Measurements from ENCODE around the gene HIVEP3.
A peak's percentile ranks its signal among the peaks of the same experiment; 100 is the strongest.

Gene HIVEP3

DNA sequence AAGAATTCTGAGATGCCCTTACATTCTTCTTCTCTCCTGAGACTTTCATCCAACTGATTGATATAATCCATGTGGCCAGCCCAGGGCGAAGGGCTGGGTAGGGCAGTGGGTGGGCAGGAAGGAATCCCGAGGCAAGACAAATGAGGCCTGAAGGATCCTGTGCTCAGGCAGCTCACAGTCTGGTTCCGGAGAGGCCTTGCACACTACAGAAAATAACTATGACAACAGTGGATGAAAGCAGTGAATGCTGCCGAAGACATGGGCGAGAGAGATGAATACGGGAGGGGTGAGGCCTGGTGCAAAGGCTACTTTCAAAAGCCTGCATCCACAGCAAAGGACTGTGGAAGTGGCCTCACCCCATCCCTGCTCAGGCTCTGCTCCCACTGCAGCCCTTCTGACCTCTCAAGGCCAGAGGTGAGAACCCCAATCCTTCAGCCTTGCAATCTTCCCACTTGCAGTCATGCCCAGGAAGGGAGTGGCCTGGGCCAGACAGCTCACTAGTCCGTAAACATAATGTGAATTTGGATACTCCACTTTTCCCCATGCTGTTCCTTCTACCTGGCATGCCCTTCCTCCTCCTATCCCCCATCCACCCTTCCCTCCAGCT is 250.6 kb downstream of the HIVEP3 start:
- DNase-seq (ENCODE audit: low read depth in 2 of 2) = no peak

GRCh38 chr1:41666981-41667631 is 251.6 kb downstream of the HIVEP3 start:
- peak in 1 of 2 donors; percentile 71 for DNase-seq (ENCODE audit: low read depth in 2 of 2)

DNA sequence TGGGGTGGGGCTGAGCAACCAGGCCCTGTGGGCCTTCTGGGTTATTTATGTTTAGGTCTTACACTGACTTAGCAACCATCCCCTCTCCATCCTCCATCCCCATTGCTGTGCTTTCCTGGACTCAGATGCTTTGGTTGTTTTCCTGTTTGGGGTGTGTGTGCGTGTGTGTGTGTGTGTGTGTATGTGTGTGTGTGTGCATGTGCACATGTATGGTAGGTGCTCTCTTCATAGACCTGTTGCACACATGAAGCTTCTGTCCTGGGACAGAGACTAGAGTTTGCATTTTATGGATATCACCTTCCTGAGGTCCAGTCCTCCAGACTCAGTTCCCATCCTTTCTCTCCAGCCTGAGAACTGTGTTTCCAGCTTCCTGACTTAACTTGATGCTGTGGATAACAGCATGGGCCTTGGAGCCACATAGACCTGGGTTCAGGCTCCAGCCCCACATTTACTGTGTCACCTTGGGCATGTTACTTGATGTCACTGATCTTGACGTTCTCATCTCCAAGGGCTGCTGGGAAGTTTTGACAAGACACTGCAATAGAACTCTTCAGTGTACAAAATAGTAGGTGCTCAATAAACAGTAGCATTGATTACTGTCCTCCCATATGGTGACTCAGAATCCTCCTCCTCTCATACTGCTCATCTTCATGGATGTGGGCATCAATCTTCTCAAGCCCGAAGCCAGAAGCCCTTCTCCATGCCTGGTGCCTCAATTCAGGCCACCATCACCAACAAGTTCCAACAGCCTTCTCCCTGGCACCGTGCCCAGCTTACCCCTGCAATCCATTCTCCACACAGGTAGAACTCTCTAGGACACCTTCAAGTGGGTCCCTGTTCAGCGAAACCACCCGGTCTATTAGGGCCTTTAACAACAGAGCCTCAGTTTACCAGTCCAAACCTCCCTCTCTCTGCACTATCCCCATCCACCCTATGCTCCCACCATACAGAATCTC is 252.5 kb downstream of the HIVEP3 start:
- DNase-seq (ENCODE audit: low read depth in 2 of 2) = no peak

DNA sequence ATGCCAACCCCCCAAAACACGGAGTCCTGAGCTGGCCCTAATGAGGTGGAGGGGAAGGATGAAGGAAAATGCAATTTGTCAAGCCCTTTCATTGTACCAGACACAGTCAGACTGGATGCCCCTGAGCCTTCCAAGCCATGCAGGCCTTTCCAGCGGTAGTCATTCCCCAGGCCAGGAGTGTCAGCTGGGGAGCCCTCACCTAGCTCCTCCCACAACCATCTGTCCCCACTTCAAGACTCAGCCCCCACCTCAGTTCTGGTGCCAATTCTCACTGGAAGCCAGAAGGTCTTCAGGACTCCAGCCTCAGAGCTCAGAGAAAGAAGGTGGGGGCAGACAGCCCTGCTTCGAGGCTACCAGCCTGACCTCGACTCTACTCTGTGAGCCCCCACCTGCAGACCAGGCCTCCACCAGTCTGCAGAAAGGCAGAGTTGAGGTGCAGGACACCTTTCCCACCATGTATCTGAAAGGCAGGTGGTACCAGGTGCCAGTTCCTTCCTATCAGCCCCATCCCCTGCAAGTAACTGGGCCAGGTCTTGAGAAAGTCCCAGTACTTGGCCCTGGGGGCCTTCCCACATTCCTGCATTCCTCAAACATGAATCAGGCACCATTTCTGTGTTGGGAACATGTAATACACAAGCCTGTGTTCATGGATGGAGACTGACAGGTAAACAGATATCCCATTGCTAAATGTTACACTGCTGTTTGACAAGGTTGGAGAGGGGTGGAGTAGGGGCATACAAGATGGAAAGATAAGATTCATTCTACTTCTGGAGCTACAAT is 253.7 kb downstream of the HIVEP3 start:
- DNase-seq (ENCODE audit: low read depth in 2 of 2) = no peak

DNA sequence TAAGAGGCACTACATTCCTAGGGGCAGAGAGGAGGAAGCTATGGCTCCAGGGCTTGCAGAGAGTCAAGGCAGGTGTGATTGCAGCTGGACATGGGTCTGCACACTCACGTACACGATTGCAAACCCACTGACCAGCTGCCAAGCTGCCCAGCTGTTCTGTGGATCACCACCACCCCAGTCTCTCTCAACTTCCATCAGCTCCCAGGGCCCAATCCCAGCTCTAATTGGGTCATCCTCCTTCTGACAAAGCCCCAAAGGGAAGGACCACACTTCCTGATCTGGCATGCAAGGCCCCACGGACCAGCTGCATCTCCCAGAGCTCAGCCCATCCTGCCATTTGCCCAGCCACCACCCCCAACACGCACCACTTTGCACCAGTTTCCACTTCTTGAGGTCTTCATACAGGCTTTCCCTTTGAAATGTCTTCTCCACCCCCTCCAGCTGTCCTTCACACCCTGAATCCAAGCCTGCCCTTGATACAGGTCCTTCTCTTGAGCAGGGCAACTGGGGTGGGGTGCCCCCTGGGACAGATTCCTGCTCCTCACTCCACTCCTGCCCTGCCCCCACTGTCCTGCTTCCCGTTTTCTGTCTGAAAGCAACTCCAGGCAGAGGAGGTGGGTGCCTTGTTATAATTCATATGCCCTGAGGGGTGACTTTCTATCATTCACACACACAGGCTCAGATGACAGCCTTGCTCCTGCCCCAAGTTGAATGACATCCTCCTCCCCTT is 254.9 kb downstream of the HIVEP3 start:
- no peak for DNase-seq (ENCODE audit: low read depth in 2 of 2)

DNA sequence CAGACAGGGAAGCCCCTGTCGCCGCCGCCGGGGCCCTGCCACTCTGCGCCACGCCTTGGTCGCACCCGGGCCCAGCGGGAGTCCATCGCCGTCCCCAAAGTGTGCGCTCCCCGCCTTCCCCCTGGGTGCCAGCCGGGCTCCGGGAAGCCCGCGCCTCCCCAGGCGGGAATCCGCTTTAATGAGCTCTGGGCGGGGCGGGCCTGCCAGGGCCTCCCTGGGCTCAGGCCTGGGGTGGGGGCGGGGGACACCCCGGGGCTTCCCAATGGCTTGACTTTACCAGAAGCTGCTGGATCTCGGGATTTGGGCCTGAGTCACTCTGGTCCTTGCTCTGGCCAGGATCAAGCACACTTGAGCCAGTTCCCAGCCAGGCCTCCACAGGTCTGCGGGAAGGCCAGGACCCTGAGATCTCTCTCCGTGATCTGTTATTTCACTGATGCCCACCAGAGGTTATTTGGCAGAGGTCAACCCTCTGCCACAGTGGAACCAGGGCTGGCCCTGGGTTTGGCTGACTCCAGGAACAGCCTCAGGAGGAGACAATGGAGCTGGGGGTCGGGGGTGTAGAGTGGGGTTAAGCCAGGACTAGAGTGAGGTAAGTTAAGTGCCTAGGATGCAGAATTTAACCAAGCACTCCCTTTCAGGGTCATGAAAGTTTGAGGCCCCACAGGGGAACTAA is 255.8 kb downstream of the HIVEP3 start:
- DNase-seq (ENCODE audit: low read depth in 2 of 2) = no peak

GRCh38 chr1:41662061-41662764 is 256.5 kb downstream of the HIVEP3 start:
- peak; percentile 62 to 67 for DNase-seq (ENCODE audit: low read depth in 2 of 2)

GRCh38 chr1:41661428-41662060 is 257.2 kb downstream of the HIVEP3 start:
- DNase-seq (ENCODE audit: low read depth in 2 of 2) = no peak

- DNase-seq (ENCODE audit: low read depth in 2 of 2) = no peak
Observed at GRCh38 chr1:41660570-41661427, 257.9 kb downstream of the HIVEP3 start.

DNA sequence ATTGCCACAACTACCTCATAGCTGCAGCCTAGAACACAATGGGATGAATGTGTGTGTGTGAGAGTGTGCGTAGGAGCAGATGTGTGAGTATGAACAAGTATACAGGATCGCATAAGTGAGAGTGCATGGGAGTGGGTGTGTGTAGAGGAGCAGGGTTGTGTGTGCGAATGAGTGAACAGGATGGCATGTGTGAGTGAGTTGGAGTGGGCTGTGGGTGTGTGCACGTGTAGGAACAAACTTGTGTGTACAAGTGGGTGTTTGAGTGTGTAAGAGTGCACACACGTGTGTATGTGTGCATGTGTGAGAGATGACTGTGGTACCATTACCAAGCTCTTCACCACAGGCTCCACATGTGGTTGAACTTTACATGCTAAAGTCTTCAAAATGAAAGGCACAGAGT is 258.8 kb downstream of the HIVEP3 start:
- DNase-seq (ENCODE audit: low read depth in 2 of 2) = no peak

GRCh38 chr1:41659159-41659495 is 259.6 kb downstream of the HIVEP3 start:
- no peak for DNase-seq (ENCODE audit: low read depth in 2 of 2)

- no peak for DNase-seq (ENCODE audit: low read depth in 2 of 2)
Observed at GRCh38 chr1:41658431-41659158, 260.1 kb downstream of the HIVEP3 start.

- no peak for DNase-seq (ENCODE audit: low read depth in 2 of 2)
Observed at GRCh38 chr1:41657679-41658295, 260.9 kb downstream of the HIVEP3 start.

- DNase-seq (ENCODE audit: low read depth in 2 of 2) = no peak
Observed at GRCh38 chr1:41656825-41657500, 261.8 kb downstream of the HIVEP3 start.

GRCh38 chr1:41656068-41656467 is 262.7 kb downstream of the HIVEP3 start:
- DNase-seq (ENCODE audit: low read depth in 2 of 2) = no peak

DNA sequence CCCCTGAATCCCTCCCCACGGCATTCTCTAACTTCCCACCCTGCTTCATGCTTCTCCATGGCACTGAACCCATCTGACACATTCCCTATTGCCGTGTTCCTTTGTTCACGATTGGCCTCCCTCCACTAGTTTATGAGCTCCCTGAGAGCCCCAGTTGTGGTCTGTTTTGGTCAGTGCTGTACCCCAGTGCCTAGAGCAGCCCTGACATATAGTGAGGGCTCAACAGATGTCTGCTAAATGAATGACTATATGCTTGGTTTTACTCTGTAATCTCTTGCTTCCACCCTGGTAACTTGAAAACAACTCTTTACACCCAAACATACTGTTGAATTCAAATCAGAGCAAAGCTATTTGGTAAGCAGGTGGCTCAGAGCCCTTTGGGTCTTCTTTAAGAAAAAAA is 263.1 kb downstream of the HIVEP3 start:
- DNase-seq (ENCODE audit: low read depth in 2 of 2) = no peak

GRCh38 chr1:41653574-41653973 is 265.1 kb downstream of the HIVEP3 start:
- no peak for DNase-seq (ENCODE audit: low read depth in 2 of 2)
